Activated T-helper 2 cell treated with anti-CD3 and anti-CD28 coated beads, Interferon-gamma antibody, Interleukin-2, Interleukin-4, amounts not matched to agents 10 μg/mL and 5 μg/mL and 100 μg/mL, durations not matched to agents 14 hours and 24 hours and 36 hours (primary cell): ENCODE measurements around the gene DHRS9. TPM values are rescaled to one million over a fixed set of nuclear protein-coding genes. Genes with fewer than 3 reads are reported as not detected.
"Not testable (repeated sequence)": the region's sequence is repeated elsewhere in the genome, so short reads cannot be mapped to it uniquely, and the experiment has no call there.

ENCODE experiments used
- DNase-seq: peaks from one replicate; pipeline ENCODE4 v3.0.0; 2021; ENCODE audit warnings: low spot score
- H3K27ac Mint-ChIP-seq: one replicate; pipeline ENCODE4 v1.8.0; 2021; ENCODE audit warnings: mixed read lengths
- H3K27me3 Mint-ChIP-seq: one replicate; pipeline ENCODE4 v1.8.0; 2021; ENCODE audit warnings: low read depth, mixed read lengths
- H3K36me3 Mint-ChIP-seq: one replicate; pipeline ENCODE4 v1.8.0; 2021; ENCODE audit warnings: low read depth, mixed read lengths
- H3K4me1 Mint-ChIP-seq: one replicate; pipeline ENCODE4 v1.8.0; 2021; ENCODE audit warnings: low read depth, mixed read lengths
- H3K4me3 Mint-ChIP-seq: one replicate; pipeline ENCODE4 v1.8.0; 2021; ENCODE audit warnings: low read depth, mild to moderate bottlenecking, moderate library complexity, mixed read lengths
- H3K9me3 Mint-ChIP-seq: one replicate; pipeline ENCODE4 v1.8.0; 2021; ENCODE audit warnings: mixed read lengths
- intact Hi-C: fragments of 100-400 bp; cut with micrococcal nuclease; formaldehyde crosslinking; loops from one replicate; pipeline ENCODE4 v1.15.1; 2023
- total RNA-seq: library from RNA; stranded (reverse); gene quantifications from 2 replicates; pipeline ENCODE4 v1.2.3, GENCODE V29; 2022

The DHRS9 gene
- total RNA-seq, 1 donor from 2014 or later: 3.3 TPM

DNA sequence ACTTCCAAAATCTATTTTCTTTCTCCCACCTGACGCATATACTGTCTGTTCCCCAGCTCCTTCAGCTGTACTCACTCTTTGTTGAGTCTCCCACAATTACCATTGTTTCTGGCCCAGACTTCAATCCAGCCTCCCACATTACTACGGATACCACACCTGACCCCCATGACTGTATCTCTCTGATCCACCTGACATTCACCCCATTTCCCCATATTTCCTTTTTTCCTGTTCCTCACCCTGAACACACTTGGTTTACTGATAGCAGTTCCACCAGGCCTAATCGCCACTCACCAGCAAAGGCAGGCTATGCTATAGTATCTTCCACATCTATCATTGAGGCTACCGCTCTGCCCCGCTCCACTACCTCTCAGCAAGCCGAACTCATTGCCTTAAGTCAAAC lies 64.9 kb downstream of the DHRS9 start:
- H3K4me1 Mint-ChIP-seq, H3K27me3 Mint-ChIP-seq, H3K27ac Mint-ChIP-seq, H3K4me3 Mint-ChIP-seq, H3K9me3 Mint-ChIP-seq, DNase-seq, H3K36me3 Mint-ChIP-seq, intact Hi-C loops: not testable (repeated sequence)

DNA sequence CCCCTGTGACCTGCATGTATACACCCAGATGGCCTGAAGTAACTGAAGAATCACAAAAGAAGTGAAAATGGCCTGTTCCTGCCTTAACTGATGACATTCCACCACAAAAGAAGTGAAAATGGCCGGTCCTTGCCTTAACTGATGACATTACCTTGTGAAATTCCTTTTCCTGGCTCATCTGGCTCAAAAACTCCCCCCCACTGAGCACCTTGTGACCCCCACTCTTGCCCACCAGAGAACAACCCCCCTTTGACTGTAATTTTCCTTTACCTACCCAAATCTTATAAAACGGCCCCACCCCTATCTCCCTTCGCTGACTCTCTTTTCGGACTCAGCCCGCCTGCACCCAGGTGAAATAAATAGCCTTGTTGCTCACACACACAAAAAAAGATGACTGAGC lies 67.1 kb downstream of the DHRS9 start:
- H3K27ac Mint-ChIP-seq, H3K4me1 Mint-ChIP-seq, intact Hi-C loops, H3K9me3 Mint-ChIP-seq, H3K4me3 Mint-ChIP-seq, H3K36me3 Mint-ChIP-seq, H3K27me3 Mint-ChIP-seq, DNase-seq: not testable (repeated sequence)

DNA sequence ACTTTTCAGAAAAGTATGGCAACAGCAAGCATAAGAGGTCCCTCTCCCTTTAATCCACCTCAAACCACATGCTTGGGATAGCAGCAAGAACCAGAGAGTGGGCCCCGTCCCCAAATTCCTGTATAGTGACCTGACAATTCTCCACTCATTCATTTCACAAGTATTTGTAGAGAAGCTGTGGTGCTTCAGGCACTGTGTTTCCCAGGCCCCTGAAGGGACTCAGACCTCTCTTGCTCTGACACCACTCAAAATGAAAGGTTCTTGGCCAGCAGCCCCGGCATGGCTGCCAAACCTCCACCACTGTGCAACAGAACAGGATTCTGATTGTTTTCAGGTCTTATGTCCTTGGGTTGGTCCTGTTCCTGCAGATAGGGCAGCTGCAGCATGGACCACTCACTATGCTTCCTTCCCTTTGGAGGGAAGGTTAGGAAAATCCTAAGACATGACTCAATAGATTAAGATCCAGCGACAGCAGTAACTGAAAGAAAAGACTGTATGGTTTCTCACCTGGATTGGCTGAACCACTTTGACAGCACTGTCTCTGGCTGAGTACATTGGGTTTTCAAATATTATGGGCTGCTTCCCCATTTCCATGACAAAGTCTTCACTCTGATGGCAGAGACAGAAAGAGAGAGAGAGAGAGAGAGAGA lies 67.6 kb downstream of the DHRS9 start:
- DNase-seq: no peak
- Mint-ChIP-seq H3K27me3 (peaks cover 6% of the 10 kb centered on the region), H3K36me3 (no peaks in the 10 kb centered on the region), H3K9me3 (no peaks in the 10 kb centered on the region), H3K4me3 (no peak overlapping the region), H3K4me1 (no peaks in the 10 kb centered on the region), H3K27ac (no peak overlapping the region)
- intact Hi-C loops: no loop called here

DNA sequence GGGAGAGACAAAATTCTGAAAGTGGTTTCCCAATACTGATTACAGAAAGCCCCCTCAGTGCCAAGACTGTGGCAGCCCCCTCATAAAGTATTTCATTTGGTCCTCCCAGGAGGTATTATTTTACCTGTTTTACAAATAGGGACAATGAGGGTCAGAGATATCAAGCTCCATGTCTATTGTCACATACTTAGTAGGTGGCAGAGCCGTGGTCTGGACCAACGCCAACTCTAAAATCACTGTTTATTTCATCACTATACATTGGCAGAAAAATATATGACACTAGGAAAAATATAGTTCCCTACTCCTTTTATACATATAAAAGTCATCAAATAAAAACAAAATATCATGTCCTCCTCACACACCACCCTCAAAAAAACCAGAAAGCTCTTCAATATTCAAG lies 68.6 kb downstream of the DHRS9 start:
- H3K27ac Mint-ChIP-seq: no peak overlapping the region
- intact Hi-C loops: no loop called here
- H3K36me3 Mint-ChIP-seq: no peaks in the 10 kb centered on the region
- H3K4me1 Mint-ChIP-seq: no peaks in the 10 kb centered on the region
- H3K9me3 Mint-ChIP-seq: no peaks in the 10 kb centered on the region
- no peak overlapping the region for H3K4me3 Mint-ChIP-seq
- peaks cover 3% of the 10 kb centered on the region for H3K27me3 Mint-ChIP-seq
- no peak for DNase-seq

DNA sequence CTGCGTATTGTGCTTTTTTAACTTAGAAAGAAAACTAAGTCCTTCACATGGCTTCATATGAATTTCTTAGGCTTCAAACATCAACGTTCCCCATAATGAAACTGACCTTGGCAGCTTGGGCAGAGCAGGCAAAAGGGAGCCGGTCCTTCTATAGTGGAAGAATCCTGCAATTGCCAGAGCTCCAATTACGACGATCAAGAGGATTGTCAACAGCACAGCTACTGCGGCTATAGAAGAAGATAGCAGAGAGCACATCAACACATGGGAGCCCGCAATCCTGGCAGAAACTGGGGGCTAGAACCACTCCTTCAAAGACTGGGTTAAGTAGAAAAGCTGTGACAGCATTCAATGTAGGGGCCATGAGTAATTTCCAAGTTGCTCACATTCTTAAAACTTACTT lies 69.8 kb downstream of the DHRS9 start:
- Mint-ChIP-seq H3K4me3 (no peak overlapping the region), H3K36me3 (no peaks in the 10 kb centered on the region), H3K9me3 (no peaks in the 10 kb centered on the region), H3K27ac (no peak overlapping the region), H3K4me1 (no peaks in the 10 kb centered on the region), H3K27me3 (peaks cover 4% of the 10 kb centered on the region)
- intact Hi-C loops: no loop called here
- DNase-seq: no peak

DNA sequence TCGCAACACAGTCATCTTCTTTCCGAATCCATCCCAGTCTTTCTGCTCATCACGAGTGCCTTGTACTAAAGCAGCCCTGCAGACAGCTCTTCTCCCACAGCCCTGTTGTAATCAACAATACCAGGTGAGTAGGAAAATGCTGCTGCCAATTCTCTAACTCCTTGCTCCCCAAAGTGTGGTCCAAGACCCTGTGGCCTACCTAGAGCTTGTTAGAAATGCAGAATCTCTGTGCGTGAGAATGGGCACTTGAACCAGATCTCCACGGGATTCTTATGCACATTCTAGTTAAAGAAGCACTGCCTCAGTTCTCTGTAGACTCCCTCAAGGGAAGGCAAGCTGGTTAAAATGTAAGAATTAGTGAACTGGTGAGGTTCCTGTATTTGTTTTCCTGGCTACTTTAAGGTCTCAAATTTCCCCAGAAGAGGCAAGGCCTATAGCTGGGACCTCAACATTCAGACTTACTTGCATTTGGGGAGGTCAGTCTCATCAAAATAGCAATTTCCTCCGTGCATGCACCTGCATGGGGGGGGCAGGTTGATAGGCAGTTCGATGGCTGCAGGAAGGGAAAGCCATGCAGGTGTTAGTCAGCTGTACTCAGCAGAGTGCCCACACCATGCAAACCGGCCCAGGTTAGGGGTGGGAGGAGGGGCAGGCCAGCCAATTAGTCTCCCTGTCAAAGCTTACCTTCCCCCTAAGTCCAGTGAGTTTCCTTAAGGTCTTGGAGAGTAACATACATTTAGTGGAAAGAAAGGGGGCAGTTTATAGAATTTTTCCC lies 70.8 kb downstream of the DHRS9 start:
- H3K4me1 Mint-ChIP-seq: no peaks in the 10 kb centered on the region
- intact Hi-C loops: loop anchor here (2.0 kb wide), 1 partner anchor 29 kb away; no protein-coding TSS in a partner anchor

DNA sequence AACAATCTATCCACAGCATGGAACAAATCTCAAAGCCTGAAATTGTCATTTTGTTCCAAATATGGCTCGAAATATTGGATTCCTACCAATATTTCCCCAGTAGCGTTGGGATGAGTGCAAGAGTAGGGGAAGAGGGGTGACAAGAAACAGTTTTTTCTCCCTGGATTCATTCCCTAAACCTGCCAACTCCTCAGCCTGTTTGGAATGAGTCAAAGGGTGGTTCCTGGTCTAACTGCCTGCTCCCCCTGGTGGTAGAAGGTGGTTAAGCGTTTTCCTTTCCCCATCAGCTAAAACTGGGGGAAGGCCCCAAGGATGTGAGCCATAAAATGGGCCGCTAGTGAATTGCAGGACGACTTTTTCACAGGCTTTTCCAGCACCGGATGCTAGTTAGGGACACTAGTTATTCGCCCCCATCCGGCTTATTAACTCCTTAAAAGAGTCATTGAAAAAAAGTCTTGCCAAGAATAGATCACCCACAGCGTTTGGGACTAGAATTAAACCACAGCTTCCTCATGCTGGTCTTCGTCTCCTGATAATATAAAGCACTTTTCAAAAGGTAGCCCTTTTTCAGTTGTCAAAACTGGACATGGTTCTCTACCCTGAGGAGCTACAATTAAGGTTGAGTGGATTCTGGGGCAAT lies 72.5 kb downstream of the DHRS9 start:
- peak; percentile 26 for DNase-seq
- H3K27me3 Mint-ChIP-seq: peaks cover 4% of the 10 kb centered on the region
- H3K27ac Mint-ChIP-seq: no peak overlapping the region
- intact Hi-C loops: loop anchor here (1.0 to 2.0 kb wide), 2 partner anchors 31 to 181 kb away; no protein-coding TSS in a partner anchor
- H3K4me1 Mint-ChIP-seq: no peaks in the 10 kb centered on the region
- H3K9me3 Mint-ChIP-seq: no peaks in the 10 kb centered on the region
- no peaks in the 10 kb centered on the region for H3K36me3 Mint-ChIP-seq
- H3K4me3 Mint-ChIP-seq: no peak overlapping the region

More for the DNA sequence above, 70.8 kb downstream of the DHRS9 start:
- Mint-ChIP-seq H3K27me3 (peaks cover 4% of the 10 kb centered on the region), H3K9me3 (no peaks in the 10 kb centered on the region), H3K36me3 (no peaks in the 10 kb centered on the region), H3K27ac (no peak overlapping the region), H3K4me3 (no peak overlapping the region)
- DNase-seq: no peak

DNA sequence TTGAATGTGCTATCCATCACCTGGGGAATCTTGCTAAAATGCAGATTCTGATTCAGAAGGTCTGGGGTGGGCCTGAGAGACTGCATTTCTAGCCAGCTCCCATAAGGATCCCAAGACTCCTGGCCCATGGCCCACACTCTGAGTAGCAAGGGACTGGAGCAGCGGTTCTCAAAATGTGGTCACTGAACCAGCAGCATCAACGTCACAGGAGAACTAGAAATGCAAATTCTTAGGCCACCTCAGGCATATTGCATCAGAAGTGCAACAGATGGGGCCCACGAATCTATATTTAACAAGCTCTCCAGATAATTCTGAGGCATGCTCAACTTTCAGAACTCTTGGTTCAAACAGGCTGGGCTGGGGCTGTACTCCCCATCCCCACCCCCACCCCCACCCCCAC lies 74.6 kb downstream of the DHRS9 start:
- H3K9me3 Mint-ChIP-seq: no peaks in the 10 kb centered on the region
- intact Hi-C loops: no loop called here

More for the DNA sequence above, 74.6 kb downstream of the DHRS9 start:
- Mint-ChIP-seq H3K27me3 (peaks cover 5% of the 10 kb centered on the region), H3K36me3 (no peaks in the 10 kb centered on the region), H3K27ac (no peak overlapping the region), H3K4me3 (no peak overlapping the region), H3K4me1 (no peaks in the 10 kb centered on the region)
- DNase-seq: no peak

Other genes with a start within 250 kb of the DHRS9 start
- 18.4 and 18.5 TPM in 2 replicates for gene SPC25, start 179.1 kb upstream of the DHRS9 start, total RNA-seq
- not detected in 2 replicates for gene G6PC2, start 168.3 kb upstream of the DHRS9 start, total RNA-seq
- gene ABCB11, start 38.2 kb upstream of the DHRS9 start, total RNA-seq: 0.02 TPM in 1 of 2 replicates, not detected in the other